SKM-1 treated with dmso at 0.1 percent for 144 hours (cell line): Measurements from ENCODE around the gene SYT7.

Experiments
- DNase-seq: peaks from one replicate; lab custom pipeline; 2025; ENCODE audit not compliant: unreplicated experiment; lab: John Stamatoyannopoulos, UW

SYT7 gene

DNA sequence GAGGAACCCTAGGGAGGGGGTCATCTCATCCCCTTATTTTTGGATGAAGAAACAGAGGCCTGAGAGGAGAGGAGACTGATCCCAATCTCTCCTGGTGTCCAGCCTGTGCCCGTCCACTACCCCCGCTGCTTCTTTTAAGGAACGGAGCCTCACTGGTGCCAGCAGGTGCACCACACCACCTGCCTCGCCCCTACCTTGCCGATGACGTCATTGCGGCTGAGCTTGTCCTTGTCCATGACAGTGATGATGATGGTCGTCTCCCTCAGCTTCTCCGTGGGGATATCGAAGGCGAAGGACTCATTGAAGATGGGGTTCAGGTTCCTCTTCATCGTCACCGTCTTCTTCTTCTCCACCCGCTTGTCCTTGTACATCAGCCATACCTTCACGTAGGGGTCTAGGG, 58.0 kb downstream of the SYT7 start:
- DNase-seq: no peak

DNA sequence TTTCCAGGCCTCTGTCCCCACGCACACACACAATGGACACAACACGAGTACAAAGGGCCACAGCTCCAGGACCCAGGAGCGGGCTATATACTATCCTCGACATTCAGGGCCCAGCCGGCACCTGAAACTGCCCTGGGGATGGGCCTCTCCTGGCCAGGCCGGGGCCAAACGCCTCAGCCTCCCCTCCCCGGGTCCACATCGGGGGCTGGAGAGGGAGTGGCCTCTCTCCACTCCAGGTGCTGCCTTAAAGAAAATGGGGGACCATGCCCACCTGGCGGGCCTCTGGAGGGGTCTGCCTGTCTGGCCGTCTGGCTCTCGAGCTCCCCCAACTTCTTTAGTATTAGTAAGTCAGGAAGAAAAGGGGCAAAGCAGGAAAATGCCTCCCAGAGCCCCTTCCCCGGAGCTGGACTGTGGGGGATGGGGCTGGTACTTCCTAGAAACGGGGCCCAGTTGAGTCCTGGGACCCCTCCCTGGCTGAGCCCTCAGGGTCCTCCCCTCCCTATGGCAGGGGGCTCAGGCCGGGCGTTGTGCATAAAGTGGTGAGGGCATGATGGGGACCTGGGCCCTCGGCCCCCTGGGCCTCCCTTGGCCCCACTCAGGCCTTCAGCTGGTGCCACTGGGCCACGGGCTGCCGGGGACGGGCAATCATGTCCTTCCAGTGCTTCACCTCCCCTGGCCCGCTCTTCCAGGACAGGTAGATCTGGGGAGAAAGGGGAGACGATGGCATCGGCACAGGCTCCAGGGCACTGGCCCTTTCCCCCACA, 62.7 kb downstream of the SYT7 start:
- DNase-seq: no peak

DNA sequence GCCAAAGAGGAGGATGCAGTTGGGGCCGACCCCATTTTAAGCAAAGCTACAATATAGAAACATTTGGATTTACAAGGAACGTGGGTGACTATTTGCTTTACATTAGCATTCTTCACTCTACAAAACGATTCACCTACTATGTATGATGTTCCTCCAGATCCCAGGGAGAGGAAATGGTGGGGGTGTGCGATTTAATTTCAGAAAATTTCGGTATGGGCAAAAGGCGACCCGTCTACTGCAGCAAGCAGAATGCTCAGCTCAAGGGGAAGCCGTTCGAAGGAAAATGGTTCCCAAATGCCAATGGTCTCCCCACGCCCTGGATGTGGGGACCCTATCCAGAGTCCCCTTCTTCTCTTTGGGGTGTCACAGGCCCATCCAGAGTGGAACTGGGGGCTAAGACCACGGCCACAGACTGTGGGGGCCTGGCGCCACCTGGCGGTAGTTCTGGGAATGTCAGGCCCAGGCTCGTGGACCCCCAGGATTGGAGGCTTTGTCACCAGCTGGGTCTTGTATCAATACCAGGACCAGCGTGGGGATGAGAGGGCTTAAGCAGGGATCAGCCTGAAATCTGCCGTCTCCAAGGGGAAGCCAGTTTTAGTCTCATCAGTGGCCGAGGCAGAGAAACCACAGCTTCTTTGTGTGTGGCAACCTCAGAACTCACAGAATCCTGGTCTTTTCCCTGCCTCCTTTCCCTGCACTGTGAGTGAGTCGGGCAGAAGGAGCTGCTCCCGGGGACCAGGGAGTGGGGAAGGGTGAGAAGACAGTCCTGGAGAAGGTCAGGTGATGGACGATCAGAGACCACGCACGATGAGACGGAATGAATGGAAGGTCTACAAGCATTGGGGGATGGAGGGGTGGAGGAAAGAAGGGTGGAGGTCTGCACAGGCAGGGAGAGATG, 64.0 kb downstream of the SYT7 start:
- DNase-seq: no peak

DNA sequence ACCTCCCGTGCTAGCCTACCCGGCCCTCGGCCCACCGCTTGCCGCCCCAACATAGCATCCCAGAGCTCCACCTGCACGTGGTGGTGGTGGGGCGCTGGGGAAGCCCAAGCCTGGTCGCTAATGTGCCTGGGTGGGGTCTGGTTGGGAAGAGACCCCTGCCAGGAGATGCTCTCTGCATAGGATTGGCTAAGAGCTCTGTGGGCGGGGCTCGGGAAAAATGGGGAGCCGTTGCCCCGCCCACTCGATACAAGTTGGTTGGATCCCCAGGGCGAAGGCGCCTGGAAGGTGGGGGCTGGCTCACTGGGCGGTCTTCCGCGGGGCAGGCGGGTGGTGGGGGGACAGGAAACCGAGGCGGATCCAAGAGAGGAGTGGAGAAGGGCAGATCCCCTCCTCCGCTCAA, 64.7 kb downstream of the SYT7 start:
- DNase-seq: no peak

DNA sequence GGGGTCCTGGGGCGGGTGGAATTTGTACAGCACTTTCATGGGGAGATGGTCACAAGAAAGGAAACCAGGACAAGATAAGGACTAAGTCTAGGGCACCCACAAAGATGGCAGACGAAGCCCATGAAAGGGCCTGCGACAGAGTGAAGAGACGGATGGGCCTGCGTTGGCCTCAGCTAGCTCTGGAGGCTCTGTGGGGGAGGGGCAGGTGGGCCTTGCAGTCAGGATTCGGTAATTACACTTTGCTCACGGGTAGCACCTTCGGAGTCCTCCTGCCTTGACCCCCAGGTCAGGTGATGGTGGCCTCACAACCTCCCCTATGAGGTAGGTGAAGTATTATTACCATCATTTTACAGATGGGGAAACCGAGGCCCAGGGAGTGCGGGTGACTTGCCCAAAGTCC, 65.2 kb downstream of the SYT7 start:
- no peak for DNase-seq

DNA sequence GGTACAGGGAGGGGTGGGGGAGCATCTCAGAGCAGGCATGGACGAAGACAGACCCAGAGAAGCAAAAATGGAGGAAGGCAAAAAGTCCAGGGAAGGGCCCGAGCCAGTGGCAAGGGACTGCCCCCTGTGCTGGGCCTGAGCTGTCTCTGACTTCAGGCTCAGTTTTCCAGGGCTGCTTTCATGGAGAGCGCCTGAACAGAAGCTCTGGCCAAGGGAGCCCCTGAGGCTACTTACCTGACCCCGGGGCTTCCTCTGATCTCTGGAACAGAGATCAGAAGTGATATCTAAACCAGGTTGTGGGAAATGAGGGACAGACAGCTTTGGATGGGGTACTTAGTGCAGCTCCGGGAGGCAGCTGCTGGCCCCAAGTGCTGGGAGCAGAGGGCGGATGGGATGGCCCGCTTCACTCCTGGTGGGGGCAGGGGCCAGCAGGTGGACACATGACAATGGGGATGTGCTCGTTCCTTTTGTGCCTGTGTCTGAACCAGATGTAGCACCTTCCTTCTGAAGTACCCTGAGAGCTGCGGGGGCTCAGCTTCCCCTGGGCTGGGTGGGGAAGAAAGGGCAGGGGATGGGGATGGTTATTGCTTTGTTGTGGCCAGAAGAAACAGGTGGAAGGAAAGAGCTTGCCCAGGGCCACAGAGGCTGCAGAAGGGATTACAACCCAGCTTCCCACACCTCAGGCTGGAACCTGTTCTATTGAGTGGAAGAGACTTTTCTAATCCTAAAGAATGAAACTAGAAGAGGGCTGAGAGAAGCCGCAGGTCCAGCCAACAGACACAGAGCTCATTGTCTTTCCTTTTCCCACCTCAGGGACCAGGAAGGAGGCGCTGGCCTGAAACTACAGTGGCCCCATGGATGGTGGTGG, 66.6 kb downstream of the SYT7 start:
- no peak for DNase-seq

DNA sequence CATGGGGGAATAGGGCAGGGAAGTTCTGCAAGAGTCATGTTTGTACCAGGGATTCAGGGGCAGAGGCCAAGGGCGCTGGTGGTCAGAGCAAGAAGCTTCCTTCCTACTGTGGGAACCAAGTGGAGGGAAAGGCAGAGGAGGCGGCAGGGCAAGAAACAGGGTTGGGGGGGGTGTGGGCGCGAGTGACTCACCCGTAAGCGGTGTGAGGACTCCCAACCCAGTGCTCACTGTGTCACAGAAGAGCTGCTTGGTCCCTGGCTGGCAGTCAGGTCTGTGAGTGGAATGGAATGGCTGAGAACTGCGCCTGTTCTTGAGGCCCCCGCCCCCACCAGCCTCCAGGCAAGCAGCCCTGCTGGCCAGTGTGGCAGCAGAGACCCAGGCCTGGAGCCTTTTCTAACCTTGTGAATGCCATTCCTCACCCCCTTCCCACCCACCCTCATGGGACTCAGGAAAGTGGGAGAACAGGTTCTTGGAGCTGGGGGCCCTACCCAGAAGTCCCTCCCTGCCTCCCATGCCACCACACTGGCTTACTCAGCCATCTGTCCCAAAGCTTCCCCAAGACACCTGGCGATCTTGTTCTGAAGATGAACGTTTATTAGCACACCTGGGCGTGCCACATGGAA, 67.6 kb downstream of the SYT7 start:
- DNase-seq: no peak

DNA sequence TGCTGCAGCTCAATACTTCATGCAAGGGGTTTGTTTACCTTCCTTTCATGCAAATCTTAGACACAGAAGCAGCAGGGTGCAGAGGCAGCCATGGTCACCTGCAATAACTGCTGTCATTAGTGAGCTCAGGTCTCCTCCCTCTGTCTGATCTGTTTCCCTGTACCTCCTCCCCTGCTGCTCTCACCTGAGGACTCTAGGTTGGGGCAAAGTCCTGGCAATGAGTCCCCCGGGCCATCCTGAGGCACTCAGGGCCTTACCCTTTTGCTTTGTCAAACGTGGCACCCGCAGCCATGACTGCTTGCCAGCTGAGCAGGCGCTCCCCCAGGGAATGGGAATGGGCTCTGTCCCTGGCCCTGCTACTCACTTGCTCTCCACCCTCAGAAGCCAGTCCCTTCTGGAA, 68.4 kb downstream of the SYT7 start:
- no peak for DNase-seq

DNA sequence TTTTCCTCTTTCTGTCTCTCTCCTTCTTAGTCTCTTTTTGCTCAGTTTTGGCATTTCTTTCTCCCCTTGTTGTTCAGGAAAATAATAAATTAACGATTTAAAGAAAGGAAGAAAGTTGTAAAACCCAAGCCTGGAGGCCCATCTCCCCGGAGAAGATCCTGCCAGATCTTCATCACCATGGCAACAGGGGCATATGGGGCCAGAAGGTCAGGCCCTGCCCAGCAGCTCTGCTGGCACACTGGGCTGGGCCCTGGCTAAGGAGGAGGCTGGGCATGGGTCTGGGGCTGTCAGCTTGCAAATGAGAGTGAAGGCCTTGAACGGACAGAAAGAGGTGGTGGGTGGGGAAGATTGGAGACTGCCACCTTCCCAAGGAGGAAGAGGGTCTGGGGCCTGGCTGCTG, 69.5 kb downstream of the SYT7 start:
- no peak for DNase-seq

DNA sequence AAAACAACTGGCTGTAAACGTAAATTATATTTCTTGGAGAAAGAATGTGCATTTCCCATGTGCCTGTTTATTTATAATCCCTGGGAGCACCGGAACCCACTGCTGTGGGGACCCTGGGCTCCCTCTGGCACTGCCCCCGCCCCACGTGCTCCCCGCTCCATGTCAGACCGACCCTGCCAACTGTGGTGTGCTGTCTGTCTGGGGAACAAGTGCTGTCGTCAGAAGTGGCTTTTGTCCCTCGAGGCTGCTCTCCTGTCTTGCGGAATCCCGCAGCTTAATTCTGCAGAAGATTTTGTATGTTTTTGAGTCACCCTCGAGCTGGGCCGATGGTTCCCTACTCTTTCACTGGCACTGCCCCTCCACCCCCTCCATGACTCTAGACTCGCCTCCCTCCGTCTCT, 69.9 kb downstream of the SYT7 start:
- no peak for DNase-seq

DNA sequence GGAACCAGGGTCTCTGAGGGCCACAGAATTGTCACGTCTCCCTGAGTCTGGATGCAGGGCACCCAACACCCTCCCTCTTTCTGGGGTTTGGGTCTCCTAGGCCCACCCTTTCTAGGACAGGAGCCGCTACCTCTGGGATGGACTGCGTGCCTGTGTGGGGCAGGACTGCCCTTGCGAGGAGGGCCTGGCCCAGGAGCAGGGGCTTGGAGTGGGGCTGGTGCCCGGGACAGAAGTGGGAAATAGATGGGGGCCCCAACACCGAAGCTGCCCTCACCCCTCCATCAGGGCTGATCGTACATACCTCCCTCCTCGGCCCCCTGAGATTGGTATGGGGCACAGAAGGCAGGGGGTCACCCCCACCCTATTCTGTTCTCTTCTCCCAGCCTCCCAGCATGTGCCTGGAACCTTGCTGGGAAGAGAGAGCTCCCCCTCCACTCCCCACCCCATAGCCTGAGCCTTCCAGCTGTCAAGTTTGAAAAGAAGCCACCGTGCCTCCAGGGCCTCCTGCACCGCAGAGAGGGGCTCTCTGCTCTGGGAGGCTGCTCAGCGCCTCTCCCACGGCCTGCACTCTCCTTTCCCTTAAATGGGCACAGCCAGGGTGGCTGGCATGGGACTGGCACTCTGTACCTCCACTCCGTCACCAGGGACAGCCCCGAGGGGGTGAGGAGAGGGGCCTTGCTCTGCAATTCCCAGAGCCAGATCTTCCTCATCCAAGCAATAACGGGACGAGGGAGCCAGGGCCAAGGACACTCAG, 70.5 kb downstream of the SYT7 start:
- no peak for DNase-seq

DNA sequence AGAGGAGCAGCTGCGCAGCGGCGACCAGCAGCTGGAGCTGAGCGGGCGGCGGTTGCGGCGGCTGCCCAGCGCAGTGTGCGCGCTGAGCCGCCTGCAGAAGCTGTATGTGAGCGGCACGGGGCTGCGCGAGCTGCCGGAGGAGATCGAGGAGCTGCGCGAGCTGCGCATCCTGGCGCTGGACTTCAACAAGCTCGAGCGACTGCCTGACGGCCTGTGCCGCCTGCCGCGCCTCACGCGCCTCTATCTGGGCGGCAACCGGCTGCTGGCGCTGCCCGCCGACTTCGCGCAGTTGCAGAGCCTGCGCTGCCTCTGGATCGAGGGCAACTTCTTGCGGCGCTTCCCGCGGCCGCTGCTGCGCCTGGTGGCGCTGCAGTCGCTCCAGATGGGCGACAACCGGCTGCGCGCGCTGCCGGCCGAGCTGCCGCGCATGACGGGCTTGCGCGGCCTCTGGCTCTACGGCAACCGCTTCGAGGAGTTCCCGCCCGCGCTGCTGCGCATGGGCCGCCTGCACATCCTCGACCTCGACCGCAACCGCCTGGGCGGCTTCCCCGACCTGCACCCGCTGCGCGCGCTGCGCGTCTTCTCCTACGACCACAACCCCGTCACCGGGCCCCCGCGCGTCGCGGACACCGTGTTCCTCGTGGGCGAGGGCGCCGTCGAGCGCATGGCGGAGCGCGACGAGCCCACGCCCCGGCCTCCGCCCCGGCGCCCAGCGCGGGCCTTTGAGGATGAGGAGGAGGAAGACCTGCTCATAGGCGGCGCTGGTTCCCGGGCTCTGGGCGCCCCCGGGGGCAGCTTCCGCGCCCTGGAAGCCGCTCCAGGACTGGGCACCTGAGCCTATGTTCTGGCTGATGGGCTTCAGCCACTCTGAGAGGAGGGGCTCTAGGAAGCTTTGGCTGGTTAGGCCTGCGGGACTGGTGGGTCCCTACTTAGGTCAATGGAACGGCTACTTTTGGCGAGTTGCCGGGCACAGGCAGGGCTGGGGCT, 71.5 kb downstream of the SYT7 start:
- peak; percentile 40 for DNase-seq

DNA sequence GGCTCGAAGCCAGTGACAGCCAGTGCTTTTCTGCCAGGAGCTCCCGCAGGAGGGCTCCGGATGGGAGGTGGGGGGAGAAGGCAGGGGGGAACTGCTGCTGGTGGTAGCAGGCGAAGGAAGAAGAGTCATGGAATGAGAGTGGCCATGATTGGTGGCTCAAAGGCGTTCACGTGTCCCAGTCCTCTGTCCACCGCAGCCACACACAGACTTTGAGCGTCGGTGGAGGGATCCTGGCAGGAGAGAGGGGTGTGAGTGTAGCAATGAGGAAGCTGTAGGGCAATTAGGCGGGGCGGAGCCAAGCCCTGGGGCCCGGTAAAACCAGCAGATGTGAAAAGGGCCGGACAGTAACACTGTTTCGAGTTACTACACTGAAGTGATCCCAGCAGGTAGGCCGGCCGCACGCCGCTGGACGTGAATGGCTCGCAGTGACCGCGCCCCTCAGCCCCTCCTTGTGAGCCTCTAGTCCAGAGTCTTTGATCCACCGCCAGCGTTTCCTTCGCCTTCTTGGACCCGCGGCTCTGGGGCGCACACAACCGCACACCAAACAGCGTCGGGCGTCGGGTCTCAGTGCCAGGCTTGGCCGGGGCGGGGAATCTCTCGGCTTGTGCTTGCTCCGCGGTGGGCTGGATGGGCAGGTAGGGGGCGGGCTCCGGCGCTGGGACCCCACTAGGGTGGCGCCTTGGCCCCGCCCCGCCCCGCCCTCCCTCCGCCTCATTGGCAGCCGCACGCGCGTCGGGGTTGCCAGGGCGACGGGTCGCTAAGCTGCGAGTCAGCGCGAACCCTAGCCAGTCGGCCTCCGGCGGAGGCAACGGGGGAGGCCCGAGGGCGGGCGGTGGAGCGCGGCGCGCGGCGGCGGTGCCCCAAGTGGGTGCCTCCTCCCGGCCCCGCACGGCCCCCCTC, 72.7 kb downstream of the SYT7 start, which contains the start of gene LRRC10B:
Gene LRRC10B (plus strand): TSS at position 788 of the 900 bp plus-strand sequence. CDS start 250 bp downstream, outside the sequence.
- DNase-seq: peak; percentile 26

DNA sequence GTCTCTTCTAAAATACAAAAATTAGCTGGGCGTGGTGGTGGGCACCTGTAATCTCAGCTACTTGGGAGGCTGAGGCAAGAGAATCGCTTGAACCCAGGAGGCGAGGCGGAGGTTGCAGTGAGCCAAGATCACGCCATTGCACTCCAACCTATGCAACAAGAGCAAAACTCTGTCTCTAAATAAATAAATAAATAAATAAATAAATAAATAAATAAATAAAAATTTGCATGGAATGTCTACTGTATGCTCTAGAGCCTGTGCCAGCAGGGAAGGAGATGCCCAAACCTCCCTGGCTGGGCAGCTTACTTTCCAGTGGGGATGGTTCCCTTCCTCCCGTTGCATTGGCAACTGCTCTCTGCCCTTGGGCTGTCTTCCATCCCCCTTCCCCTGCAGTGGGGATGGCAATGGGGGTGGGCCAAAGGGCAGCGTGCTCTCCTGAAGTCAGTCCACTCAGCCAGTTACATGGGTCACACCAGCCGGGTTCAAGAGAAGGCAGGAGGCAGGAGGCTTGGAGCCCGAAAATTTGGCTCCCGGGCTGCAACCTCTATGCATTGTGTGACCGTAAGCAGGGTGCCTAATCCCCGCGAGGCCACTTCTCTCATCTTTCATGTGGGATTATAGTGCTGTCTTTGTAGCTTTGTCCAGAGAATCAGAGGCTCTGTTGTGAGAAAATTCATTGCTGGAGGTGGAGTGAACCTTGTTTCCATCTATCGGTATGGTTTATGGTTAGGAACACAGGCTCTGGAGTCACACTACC, 73.7 kb downstream of the SYT7 start:
- DNase-seq: no peak

DNA sequence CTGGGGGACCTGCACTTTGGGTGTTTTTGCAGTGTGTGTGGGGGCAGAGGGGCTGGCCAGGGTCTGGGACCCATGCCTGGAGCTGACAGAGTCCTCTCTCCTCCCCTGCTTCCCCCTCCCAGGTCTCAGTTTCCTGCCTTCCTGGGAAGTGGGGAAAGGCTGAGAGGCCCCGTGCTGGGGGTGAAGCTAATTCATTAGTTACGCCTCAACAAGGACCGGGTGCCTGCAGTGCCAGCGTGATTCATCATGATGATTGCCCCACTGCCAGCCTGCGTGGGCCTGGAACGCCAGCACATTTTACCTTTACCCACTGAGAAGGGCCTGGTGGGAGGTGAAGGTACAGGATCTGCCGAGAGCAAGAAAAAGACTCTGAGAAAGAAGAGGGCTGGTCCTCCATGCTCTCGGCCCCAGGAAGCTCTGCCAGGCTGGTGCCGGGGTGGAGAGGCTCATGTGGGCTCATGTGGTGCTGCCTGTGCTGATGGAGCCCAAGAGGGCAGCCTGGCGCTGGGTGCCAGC, 75.2 kb downstream of the SYT7 start:
- DNase-seq: no peak

DNA sequence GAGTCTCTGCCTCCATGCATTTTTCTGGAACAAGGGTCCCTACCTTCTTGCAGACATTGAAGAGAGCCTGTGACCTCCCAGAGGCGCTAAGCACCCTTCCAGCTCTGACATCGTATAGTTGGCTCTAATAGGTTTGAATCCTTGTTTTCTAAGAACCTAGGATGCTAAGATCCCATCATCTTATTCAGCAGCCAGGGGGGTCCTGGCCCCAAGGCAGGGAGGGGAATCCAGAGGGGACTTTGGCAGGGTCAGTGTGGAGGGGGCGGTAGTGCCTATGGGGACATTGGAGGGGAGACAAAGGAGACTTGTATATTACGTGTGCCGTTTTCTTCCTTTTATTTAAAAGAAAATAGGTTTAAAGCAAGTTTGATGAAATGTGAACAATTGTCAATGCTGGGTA, 75.8 kb downstream of the SYT7 start:
- DNase-seq: no peak
